ENCODE measurements around the gene CD40.

DNA sequence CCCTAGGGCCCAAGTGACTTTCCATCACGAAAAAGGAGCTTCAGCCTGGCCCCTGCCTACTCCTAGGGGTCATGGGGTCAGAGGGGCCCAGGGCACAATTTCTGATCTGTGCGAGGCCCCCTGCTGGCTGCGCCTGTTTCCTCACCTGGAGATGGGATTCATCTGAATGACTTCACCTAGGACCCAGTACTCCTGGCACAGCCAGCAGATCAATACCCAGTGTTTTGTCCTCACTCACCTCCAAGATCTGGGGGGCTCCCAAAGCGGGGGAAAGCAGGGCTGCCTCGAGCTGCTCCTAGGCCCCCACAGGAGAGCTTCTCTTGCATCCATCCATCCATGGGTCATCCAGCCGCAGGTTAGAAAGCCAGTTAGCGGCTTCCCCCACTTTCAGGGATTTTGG lies 33.8 kb downstream of the CD40 start:
- TF ChIP-seq, protein P1, sequence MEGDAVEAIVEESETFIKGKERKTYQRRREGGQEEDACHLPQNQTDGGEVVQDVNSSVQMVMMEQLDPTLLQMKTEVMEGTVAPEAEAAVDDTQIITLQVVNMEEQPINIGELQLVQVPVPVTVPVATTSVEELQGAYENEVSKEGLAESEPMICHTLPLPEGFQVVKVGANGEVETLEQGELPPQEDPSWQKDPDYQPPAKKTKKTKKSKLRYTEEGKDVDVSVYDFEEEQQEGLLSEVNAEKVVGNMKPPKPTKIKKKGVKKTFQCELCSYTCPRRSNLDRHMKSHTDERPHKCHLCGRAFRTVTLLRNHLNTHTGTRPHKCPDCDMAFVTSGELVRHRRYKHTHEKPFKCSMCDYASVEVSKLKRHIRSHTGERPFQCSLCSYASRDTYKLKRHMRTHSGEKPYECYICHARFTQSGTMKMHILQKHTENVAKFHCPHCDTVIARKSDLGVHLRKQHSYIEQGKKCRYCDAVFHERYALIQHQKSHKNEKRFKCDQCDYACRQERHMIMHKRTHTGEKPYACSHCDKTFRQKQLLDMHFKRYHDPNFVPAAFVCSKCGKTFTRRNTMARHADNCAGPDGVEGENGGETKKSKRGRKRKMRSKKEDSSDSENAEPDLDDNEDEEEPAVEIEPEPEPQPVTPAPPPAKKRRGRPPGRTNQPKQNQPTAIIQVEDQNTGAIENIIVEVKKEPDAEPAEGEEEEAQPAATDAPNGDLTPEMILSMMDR (IDR thresholded peaks at IDR 0.05) = peak; percentile 77
- TF ChIP-seq ZFX (IDR thresholded peaks at IDR 0.05; ENCODE audit: borderline replicate concordance) = no peak
